Measurements from ENCODE around the gene ABCB10.
"Not testable (repeated sequence)": the region's sequence is repeated elsewhere in the genome, so short reads cannot be mapped to it uniquely, and the experiment has no call there.

Gene ABCB10

DNA sequence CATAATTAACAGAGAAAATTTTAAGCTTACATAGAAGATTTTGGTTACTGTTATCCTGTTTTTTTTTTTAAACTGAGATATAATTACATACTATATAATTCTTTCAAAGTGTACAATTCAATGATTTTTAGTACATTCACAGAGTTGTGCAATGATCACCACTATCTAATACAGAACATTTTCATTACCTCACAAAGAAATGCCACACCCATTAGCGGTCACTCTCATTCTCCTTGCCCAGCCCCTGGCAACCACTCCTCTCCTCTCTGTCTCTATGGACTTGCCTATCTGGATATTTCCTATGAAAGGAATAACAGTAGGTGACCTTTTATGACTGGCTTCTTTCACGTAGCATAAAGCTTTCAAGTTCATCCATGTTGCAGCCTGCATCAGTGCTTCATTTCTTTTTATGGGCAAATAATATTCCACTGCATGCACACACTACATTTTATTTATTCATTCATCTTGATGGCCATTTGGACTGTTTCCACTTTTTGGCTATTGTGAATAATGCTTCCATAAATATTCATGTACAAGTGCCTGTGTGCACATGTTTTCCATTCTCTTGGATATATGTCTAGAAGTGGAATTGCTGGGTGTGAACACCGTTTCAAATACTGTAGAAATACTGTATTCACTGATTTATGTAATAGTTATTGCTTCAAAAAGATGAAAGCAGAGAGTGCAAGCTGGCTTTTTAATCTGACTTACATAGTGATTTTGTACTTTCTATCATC, 40.9 kb upstream of the ABCB10 start:
- Histone ChIP-seq H3K4me3 (ENCODE audit: low read depth, low read length) (no peak overlapping the region), H3K9ac (no peak overlapping the region), H3K27me3 (ENCODE audit: control insufficient read depth, insufficient read depth, low read length) (no peaks in the 10 kb centered on the region), H3K79me2 (no peaks in the 10 kb centered on the region), H3K27ac (no peak overlapping the region), H3K4me1 (no peaks in the 10 kb centered on the region), H3K36me3 (ENCODE audit: control insufficient read depth, insufficient read depth, low read length) (no peaks in the 10 kb centered on the region), H2AFZ (no peak overlapping the region), H3K9me3 (ENCODE audit: control insufficient read depth, low read length) (no peaks in the 10 kb centered on the region), H3K4me2 (ENCODE audit: low read length) (no peak overlapping the region)
- TF ChIP-seq, protein P1, sequence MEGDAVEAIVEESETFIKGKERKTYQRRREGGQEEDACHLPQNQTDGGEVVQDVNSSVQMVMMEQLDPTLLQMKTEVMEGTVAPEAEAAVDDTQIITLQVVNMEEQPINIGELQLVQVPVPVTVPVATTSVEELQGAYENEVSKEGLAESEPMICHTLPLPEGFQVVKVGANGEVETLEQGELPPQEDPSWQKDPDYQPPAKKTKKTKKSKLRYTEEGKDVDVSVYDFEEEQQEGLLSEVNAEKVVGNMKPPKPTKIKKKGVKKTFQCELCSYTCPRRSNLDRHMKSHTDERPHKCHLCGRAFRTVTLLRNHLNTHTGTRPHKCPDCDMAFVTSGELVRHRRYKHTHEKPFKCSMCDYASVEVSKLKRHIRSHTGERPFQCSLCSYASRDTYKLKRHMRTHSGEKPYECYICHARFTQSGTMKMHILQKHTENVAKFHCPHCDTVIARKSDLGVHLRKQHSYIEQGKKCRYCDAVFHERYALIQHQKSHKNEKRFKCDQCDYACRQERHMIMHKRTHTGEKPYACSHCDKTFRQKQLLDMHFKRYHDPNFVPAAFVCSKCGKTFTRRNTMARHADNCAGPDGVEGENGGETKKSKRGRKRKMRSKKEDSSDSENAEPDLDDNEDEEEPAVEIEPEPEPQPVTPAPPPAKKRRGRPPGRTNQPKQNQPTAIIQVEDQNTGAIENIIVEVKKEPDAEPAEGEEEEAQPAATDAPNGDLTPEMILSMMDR (IDR thresholded peaks at IDR 0.05), result no peak

DNA sequence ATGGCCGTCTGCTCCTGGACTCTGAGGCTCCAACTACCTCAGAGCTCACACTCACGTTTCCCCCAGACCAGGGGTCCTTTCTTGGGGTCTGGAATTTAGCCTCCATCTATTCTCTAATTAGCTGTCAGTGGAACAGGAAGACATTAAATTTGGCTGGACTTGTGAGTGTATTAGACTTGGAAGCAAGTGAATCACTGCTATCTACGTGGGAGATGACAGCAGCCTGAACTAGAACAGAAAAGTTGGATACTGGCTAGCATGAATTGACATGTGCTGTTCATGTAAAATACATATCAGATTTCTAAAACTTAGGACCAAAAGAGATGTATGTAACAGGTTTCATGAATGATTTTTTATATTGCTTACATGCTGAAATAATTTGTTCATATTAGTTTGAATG, 39.4 kb upstream of the ABCB10 start:
- Histone ChIP-seq H3K9ac (no peak overlapping the region), H3K4me2 (ENCODE audit: low read length) (no peak overlapping the region), H3K9me3 (ENCODE audit: control insufficient read depth, low read length) (no peaks in the 10 kb centered on the region), H3K36me3 (ENCODE audit: control insufficient read depth, insufficient read depth, low read length) (no peaks in the 10 kb centered on the region), H3K79me2 (no peaks in the 10 kb centered on the region), H3K4me1 (no peaks in the 10 kb centered on the region), H2AFZ (no peak overlapping the region), H3K27me3 (ENCODE audit: control insufficient read depth, insufficient read depth, low read length) (no peaks in the 10 kb centered on the region), H3K4me3 (ENCODE audit: low read depth, low read length) (no peak overlapping the region), H3K27ac (no peak overlapping the region)
- TF ChIP-seq, protein P1 (IDR thresholded peaks at IDR 0.05), result no peak

DNA sequence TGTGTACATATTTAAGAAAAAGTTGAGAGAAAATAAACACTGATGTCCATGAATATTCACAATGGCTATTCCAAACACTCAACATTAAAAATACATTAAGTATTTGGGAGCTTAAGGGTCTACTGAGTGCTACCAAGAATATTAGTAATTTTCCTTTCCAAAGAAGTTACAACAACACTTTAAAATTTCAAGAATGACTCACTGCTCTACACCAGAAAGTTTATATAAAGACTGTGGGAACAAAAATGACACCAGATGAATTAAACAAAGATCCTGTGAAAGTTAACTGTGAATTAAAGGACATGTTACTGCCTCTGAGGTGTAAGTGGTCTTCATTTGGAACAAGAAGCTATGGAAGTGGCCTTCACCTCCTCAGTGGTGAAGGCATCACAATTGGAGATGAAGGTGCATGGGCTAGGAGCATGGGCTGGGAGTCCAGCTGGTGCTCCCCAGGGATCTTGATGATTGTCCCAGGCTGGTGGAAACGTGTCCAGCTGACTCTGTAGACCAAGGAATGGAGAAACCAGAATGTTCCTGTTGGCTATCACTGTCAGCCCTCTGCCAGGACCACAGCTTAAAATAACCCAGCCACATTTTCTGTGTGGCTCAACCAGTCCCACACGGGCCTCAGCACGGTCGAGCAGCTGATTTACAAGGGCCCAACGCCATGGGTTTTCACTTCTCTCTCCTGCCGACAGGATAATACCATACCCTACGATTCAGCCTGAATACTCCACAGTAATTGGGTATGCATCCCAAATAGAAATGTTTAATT, 38.6 kb upstream of the ABCB10 start:
- no peaks in the 10 kb centered on the region for H3K36me3 ChIP-seq (ENCODE audit: control insufficient read depth, insufficient read depth, low read length)
- no peaks in the 10 kb centered on the region for H3K27me3 ChIP-seq (ENCODE audit: control insufficient read depth, insufficient read depth, low read length)
- no peaks in the 10 kb centered on the region for H3K9me3 ChIP-seq (ENCODE audit: control insufficient read depth, low read length)
- H3K27ac ChIP-seq, result no peak overlapping the region
- H3K9ac ChIP-seq, result no peak overlapping the region
- H3K4me3 ChIP-seq (ENCODE audit: low read depth, low read length), result no peak overlapping the region
- TF ChIP-seq, protein P1 (IDR thresholded peaks at IDR 0.05), result no peak
- H3K4me1 ChIP-seq, result no peaks in the 10 kb centered on the region
- H2AFZ ChIP-seq, result no peak overlapping the region
- H3K4me2 ChIP-seq (ENCODE audit: low read length), result no peak overlapping the region
- no peaks in the 10 kb centered on the region for H3K79me2 ChIP-seq

DNA sequence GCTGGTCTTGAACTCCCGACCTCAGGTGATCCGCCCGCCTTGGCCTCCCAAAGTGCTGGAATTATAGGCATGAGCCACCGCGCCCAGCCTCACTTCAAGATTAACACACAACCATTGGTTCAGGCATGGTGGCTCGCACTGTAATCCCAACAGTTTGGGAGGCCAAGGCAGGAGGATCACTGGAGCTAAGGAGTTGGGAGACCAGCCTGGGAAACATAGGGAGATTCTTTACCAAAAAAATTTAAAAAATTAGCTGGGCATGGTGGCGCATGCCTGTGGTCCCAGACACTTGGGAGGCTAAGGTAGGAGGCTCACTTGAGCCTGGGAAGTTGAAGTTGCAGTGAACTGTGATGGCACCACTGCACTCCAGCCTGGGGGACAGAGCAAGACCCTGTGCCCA, 37.4 kb upstream of the ABCB10 start:
- H3K9me3 ChIP-seq (ENCODE audit: control insufficient read depth, low read length); H3K36me3 ChIP-seq (ENCODE audit: control insufficient read depth, insufficient read depth, low read length); H2AFZ ChIP-seq; H3K4me1 ChIP-seq; H3K4me3 ChIP-seq (ENCODE audit: low read depth, low read length); H3K4me2 ChIP-seq (ENCODE audit: low read length); H3K27ac ChIP-seq; H3K79me2 ChIP-seq; H3K9ac ChIP-seq; H3K27me3 ChIP-seq (ENCODE audit: control insufficient read depth, insufficient read depth, low read length): not testable (repeated sequence)

DNA sequence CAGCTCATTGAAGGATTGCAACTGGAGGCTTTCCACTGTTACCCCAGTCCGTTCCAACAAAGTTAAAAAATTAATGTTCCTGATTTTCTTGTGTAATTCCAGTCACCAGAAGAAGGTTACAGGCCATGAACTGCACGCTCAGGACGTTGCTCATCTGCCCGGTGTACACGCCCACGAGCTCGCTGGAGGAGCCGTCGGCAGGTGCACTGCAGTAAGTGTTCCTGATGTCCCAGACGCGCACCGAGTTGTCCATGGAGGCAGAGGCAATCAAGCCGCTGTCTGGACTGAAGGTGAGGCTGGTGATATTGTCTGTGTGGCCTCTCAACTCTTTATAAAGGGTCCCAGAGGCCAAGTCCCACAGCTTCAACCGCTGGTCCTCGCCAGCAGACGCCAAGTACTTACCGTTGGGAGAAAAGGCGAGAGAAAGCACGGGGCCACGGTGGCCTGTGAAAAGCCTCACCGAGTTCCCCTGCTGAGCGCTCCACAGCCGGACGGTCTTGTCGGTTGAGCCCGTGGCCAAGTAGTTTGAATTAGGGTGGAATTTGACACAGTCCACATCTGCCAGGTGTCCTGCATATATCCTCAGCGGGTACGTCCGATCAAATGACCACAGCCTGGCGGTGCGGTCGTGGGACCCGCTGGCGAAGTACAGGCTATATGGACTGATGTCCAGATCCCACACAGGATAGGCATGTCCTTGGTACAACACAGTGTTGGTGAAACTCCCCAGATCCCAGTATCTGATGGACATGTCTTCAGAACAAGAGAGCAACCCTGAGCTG, 35.9 kb upstream of the ABCB10 start:
- H3K4me3 ChIP-seq (ENCODE audit: low read depth, low read length), result no peak overlapping the region
- no peaks in the 10 kb centered on the region for H3K27me3 ChIP-seq (ENCODE audit: control insufficient read depth, insufficient read depth, low read length)
- no peaks in the 10 kb centered on the region for H3K79me2 ChIP-seq
- H3K9me3 ChIP-seq (ENCODE audit: control insufficient read depth, low read length), result no peaks in the 10 kb centered on the region
- H3K9ac ChIP-seq, result no peak overlapping the region
- no peak overlapping the region for H3K4me2 ChIP-seq (ENCODE audit: low read length)
- H3K36me3 ChIP-seq (ENCODE audit: control insufficient read depth, insufficient read depth, low read length), result no peaks in the 10 kb centered on the region
- TF ChIP-seq, protein P1 (IDR thresholded peaks at IDR 0.05), result no peak
- H2AFZ ChIP-seq, result no peak overlapping the region
- H3K4me1 ChIP-seq, result no peaks in the 10 kb centered on the region
- H3K27ac ChIP-seq, result no peak overlapping the region
